T-helper 9 cell (primary cell): ENCODE data around the gene LRBA.
"Not testable (repeated sequence)": the region's sequence is repeated elsewhere in the genome, so short reads cannot be mapped to it uniquely, and the experiment has no call there.

Experiments used
- DNase-seq: peaks from one replicate; pipeline ENCODE4 v3.0.0-alpha.2; 2020

The LRBA gene

GRCh38 chr4:150940123-150940522 lies 75.0 kb downstream of the LRBA start:
- no peak for DNase-seq

GRCh38 chr4:150939530-150939929 lies 75.6 kb downstream of the LRBA start:
- DNase-seq = no peak

- no peak for DNase-seq
These were observed 76.1 kb downstream of the LRBA start for GRCh38 chr4:150938873-150939499.

- no peak for DNase-seq
These were observed 76.7 kb downstream of the LRBA start for GRCh38 chr4:150938417-150938816.

GRCh38 chr4:150934022-150934421 lies 81.1 kb downstream of the LRBA start:
- DNase-seq = no peak

- no peak for DNase-seq
These were observed 83.3 kb downstream of the LRBA start for GRCh38 chr4:150931796-150932195.

GRCh38 chr4:150931005-150931404 lies 84.1 kb downstream of the LRBA start:
- no peak for DNase-seq

GRCh38 chr4:150923945-150924344 lies 91.1 kb downstream of the LRBA start:
- DNase-seq = no peak

- not testable (repeated sequence) for DNase-seq
These were observed 93.6 kb downstream of the LRBA start for GRCh38 chr4:150921486-150921885.

GRCh38 chr4:150918562-150918961 lies 96.5 kb downstream of the LRBA start:
- not testable (repeated sequence) for DNase-seq

GRCh38 chr4:150911326-150911725 lies 103.8 kb downstream of the LRBA start:
- DNase-seq = no peak

- no peak for DNase-seq
These were observed 106.0 kb downstream of the LRBA start for GRCh38 chr4:150909116-150909515.

- no peak for DNase-seq
These were observed 108.0 kb downstream of the LRBA start for GRCh38 chr4:150906987-150907633.

GRCh38 chr4:150904671-150905070 lies 110.4 kb downstream of the LRBA start:
- DNase-seq = no peak

GRCh38 chr4:150903603-150904002 lies 111.5 kb downstream of the LRBA start:
- DNase-seq = no peak

- no peak for DNase-seq
These were observed 118.6 kb downstream of the LRBA start for GRCh38 chr4:150896497-150896896.

- DNase-seq = no peak
These were observed 124.8 kb downstream of the LRBA start for GRCh38 chr4:150890246-150890645.

GRCh38 chr4:150889306-150889705 lies 125.8 kb downstream of the LRBA start:
- no peak for DNase-seq

- DNase-seq = no peak
These were observed 126.5 kb downstream of the LRBA start for GRCh38 chr4:150888625-150889024.

- no peak for DNase-seq
These were observed 126.9 kb downstream of the LRBA start for GRCh38 chr4:150888217-150888616.

GRCh38 chr4:150886597-150886996 lies 128.5 kb downstream of the LRBA start:
- no peak for DNase-seq

GRCh38 chr4:150884625-150885024 lies 130.5 kb downstream of the LRBA start:
- DNase-seq = no peak

- DNase-seq = no peak
These were observed 139.7 kb downstream of the LRBA start for GRCh38 chr4:150875367-150875766.

- DNase-seq = no peak
These were observed 140.5 kb downstream of the LRBA start for GRCh38 chr4:150874338-150875226.
